Stimulated activated naive CD4-positive, alpha-beta T cell (primary cell): ENCODE results near the gene IDUA.
"Not testable (repeated sequence)": the region's sequence is repeated elsewhere in the genome, so short reads cannot be mapped to it uniquely, and the experiment has no call there.

Experiments used
- DNase-seq, 6 experiments: peaks; one replicate each; lab custom pipeline; 2025; lab: John Stamatoyannopoulos, UW

The IDUA gene

DNA sequence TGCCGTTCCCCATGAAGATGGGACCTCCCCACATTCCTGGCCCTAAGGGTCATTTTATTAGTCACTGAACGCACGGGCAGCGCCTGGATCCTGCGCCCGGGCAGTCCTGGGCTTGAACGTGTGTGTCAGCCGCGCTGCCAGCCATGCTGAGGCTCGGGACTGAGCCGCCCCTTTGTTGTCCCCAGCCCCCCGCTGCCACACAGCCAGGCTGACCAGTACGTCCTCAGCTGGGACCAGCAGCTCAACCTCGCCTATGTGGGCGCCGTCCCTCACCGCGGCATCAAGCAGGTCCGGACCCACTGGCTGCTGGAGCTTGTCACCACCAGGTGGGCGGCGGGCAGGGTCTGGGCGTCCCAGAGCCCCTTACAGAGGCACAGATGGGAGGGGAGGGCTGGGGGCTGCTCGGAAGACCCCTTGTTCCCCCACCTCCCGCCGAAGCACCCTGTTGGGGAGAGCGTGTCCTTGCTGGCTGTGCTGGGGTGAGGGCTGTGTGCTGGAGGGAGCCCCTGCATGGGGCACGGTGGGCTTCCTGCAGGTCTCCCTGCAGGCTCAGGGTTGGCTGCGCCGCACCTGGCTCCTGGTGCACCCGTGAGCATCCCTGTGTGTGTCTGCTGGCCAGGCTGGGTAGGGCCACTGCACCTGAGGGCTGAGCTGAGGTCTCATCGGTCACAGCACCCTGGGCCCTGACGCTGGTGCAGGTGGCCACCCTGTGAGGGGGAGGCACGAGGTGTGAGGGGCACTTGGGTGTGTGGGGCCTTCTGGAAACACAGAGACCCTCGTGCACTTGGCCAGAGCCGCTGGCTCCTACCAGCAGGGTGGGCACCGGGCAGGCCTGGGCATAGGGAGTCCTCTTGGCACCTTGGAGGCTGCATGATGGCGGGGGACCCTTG lies 1.0 kb downstream of the IDUA start:
- DNase-seq: no peak

DNA sequence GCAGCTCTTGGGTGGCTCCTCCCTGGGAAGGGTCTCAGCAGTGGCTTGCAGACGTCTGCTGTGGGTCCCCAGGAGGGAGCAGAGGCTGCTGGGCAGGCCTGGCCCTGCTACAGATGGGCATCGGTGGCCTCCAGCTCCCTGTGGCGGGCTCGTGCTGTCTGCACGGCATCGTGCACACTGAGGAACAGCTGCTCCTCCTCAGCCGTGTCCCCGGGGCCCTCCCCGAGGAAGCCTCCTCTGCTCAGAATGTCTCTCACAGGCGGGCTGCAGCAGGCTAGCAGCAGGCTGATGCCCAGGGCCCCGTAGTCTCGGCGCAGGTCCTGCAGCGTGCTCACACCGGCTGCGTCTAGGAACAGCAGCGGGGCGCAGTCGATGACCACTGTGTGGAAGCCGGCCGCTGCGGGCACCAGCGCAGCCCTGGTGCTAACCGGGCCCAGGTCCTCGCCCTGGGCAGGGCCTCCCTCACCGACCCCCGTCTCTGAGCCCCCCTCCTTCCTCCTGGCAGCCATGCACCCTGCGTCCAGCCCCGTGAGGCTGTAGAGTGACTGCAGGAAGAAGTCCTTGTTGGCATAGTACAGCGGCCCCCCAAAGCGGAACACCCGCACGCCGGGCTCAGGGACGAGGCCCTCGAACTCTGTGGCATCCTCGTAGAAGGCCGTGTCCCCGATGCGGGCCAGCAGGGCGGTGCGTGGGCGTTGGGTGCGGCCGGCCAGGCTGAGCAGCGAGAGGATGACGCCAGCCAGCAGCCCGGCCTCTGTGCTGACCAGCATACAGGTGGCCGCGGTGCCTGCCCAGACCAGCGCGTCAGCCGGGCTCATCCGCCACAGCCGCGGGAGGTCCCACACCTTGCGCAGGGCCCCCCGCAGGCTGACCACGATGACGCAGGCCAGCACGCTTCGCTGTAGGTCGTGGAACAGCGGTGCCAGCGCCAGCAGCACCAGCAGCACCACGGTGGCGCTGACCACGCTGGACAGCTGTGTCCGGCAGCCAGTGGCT lies 2.2 kb downstream of the IDUA start:
- DNase-seq: no peak

DNA sequence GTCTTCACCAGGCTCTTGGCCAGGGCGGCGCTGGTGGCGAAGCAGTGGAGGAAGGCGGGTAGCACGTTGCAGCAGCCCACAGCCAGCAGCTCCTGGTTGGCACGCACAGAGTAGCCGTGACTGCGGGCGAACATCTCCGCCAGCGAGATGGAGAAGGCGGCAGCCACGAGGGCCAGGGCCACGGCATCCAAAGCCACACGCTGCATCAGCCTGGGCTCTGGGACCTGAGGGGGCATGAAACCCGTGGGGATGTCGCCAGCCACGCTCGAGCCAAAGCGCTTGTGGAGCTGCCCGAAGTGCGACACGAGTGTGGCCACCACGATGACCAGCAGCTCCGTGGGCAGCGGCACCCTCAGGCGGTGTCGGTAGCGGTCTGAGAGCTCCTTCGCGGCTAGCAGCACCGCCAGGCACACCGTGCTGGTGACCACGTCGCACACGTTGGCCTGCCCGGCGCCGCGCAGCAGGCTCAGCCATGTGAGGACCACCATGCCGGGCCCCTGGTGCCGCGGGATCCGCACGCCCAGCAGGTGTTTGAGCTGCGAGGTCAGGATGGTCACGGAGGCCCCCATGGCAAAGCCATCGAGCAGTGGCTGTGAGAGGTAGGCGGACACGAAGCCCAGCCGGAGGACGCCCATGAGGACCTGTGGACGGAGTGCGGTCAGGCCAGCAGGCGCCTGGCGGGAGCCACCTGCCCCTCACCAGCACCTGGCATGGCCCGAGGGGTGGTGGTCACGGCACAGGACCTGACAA lies 3.1 kb downstream of the IDUA start:
- no peak for DNase-seq

DNA sequence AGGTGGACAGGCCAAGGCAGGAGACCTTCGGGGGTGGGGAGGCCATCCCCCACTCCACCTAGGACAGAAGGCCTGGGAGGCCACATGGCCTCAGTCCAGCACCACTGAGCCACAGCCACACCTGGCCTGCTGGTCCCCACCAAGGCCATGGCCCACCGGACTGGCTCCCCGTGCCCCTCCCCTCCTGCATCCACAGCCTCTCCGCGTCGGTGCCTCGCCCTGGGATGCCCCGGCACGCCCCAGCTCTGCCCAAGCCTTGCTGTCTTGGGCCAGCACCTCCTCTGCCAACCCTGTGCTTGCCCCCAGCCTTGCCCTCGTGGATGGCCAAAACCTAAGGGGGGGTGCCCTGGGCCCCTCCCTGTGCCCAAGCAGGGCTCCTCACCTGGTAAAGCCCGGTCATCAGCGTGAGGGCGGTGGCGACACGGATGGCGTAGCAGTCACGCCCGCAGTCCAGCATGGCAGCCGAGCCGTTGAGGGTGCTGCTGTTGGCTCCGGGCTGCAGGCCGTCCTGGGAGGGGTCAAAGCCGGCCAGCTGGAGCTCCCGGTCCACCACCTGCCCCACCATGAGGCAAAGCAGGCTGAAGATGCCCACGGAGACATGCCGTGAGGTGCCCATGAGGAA lies 4.0 kb downstream of the IDUA start:
- DNase-seq: no peak

DNA sequence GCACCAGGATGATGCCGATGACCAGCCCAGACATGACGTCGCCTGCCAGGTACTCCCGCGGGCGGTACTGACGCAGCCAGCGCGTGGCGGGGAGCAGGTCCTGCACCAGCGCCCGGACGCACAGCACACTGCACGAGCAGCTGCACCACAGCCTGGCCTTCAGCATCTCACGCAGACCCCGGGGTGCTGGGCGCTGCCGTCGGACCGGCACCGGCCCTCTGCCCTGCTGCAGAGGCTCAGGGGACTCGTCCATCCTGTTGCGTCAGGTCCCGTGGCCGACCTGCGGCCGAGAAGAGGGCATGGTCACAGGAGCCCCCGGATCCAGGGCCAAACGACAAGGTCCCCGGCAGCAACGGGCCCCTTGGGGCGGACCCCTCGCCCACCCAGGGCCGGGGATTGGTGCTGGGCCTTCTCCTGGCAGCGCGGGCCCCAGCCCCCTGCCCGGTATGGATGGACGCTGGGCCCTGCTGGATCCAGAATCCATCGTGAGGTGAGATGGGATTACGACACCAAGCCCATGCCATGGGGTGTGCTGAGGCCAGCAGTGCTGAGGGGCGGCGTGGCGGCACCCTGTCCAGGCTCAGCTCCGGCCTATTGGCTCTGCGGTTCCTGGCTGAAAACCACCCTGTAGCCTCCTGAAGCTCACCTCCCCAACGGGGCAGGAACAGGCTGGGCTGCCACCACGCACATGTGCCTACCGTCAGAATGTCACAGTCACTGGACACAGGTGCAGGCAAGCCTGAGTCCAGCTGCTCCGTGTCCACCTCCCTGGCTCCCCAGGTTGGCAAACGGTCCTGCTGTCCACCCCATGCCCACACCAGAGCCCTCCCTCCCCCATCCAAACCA lies 4.8 kb downstream of the IDUA start:
- DNase-seq: no peak

DNA sequence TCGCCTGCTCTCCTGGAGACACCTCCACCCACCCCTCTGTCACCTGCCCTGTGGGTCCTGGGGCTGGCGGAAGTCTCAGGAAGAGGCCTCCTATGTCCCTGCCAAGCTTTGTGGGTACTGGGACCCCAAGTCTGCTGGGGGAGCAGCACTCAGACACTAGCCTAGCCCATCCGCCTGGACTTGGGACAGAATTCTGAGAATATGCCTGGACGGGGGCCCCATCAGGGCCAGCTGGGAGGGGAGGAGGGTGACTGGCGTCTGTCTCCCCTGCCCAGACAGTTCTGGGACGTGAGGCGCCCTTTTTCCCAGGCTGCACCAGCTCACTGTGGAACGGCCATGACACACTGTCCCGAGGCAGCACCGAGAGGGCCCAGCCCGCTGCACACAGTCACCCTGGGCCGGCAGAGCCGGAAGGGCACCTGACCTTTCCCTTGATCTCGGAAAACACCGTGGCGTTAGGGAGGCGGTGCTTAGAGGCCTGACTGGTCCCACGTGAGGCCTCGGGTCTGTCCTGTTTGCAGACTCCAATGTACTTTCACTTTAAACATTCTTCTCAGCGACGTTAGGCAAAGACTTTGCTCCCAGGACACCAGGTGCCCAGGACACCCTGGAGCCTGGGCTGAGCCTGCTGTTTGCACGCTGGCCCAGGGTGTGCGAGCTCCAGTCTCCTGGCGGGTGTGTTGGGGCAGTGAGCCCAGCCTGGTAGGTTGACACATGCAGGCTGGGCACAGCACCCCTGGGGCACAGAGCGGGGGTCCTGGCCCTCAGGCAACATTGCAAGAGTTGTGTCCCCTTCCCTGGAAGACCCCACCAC lies 5.7 kb downstream of the IDUA start:
- DNase-seq: no peak

DNA sequence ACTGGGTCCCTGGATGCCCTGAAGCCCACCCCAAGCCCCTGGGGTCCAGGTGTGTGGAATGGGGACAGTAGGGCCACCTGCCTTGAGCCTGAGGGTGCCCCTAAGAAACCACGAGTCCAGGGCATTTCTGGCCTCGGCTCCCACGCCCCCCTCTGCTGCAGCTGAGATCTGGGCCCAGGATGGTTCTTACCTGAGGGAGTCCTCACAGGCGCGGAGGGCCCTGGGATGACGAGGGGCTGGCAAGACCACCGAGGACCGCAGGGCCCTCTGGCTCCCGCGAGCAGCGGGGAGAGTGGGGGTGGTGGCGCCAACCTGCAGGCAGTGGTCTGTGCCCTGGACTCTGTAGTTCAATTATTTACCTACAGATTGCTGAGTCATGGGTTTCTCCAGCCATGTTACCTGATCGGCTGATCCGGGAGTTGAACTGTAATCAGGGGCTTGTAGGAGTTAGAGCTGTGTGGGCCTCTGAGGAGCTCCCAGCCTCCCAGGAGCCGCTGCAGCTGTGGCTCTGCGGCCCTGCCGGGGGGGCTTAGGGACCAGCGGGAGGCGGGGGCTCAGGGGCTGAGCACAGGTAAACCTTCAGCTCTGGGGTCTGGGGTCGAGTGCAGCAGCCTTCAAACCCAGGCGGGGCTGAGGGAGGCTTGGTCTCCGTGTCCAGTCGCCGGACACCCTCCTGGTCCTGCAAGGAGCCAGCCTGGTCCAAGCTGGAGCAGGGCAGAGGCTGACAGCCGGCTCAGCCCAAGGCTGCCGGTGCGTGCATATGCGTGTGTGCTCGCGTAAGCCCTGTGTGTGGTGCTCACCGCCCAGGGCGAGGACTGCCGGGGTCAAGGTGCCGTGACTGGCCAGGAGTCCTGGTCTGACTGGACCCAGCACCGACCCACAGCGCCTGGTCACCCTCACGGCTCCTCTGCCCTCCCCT lies 6.5 kb downstream of the IDUA start, which contains the start of gene SLC26A1:
SLC26A1 (minus strand) TSS at position 294 of the 919 bp plus-strand sequence. CDS start 1,701 bp downstream, outside the sequence.
- DNase-seq: no peak

DNA sequence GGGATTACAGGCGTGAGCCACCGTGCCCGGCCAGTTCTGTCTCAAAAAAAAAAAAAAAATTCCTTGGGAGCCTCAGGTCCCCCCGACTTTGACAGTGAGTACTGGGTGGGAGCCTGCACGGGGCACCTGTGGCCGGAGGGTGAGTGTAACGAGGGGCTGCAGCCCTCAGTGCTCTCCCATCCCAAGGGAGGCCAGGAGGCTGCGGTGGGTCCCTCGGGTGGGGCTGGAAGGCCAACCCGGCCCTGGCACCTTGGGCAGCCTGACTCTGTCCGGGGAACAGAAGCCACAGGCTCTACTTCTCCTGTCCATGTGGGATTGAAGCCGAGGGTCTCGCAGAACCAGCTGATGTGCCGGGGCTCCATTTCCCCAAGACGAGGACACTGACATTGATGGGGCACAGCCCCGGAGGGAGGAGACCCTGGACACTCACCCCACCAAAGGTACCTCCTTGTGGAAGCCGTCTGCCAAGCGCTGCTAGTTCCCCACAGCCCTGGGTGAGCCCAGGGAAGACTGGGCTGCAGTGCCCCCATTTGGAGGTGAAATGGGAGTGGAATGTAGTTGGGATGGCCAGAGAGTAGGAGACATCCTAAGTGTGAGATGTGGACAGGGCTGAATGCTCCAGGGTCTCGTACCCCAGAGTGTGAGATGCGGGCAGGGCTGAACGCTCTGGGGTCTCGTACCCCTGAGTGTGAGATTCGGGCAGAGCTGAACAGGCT lies 8.6 kb downstream of the IDUA start:
- no peak for DNase-seq

DNA sequence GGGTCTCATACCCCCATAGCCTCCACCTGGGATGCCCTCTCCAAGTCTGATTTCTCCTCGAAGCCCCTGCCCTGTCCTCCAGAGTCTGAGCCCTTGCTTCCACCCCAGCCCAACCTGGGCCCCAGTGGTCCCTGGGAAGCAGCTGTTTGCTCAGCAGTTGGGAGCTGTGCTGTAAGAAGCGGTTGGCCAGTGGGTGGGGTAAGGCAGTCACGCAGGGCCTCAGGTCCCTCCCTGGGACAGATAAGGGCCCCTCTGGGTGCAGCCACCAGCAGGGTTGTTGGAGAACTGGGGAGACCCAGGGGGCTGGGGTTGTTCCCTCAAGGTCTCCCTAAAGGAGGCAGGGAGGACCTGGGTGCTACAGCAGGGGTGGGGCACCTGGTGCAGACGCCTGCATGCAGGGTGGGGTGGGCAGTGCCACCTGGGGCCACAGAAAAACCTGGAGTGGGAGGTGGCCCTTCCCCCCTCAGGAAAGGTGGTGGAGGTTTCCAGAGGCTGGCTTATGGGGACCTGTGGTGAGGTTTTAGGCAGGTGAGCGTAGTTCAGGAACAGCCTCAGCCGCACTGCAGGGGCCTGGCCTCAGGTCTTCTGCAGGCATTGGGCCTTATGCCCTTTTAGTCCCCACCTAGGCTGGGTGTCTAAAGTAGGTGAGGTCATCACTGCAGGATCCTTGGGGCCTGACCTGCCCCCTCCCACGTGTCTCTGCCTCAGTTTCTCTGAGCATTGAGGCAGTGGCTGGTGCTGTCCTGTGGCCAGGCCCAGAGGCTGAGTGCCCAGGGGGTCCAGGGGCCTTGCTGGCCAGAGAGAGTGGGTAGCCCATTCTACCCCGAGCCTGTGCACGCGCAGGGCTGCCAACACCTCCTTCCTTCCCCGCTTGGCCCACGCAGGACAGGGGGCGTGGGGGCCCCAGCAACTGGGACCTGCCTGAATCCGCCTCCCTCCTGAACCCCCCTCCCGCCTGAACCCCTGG lies 9.5 kb downstream of the IDUA start:
- DNase-seq: no peak

DNA sequence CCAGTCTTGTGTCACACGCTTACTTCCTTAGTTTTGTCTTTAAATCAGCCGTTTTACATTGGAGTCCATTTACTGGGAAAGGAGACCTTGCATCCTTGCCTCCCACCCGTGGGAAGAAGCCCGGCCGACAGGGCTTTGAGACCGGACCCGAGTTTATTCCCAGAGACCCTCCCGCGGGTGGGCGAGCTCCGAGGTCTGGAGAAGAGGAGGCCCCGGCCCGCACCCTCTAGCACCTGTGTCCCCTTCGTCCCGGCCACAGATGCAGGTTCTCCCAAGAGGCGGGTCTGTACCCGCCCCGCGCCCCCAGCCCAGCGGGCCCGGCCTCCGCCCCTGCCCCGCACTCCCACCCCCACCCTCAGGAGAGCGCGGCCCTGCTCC lies 10.1 kb downstream of the IDUA start:
- DNase-seq: no peak

DNA sequence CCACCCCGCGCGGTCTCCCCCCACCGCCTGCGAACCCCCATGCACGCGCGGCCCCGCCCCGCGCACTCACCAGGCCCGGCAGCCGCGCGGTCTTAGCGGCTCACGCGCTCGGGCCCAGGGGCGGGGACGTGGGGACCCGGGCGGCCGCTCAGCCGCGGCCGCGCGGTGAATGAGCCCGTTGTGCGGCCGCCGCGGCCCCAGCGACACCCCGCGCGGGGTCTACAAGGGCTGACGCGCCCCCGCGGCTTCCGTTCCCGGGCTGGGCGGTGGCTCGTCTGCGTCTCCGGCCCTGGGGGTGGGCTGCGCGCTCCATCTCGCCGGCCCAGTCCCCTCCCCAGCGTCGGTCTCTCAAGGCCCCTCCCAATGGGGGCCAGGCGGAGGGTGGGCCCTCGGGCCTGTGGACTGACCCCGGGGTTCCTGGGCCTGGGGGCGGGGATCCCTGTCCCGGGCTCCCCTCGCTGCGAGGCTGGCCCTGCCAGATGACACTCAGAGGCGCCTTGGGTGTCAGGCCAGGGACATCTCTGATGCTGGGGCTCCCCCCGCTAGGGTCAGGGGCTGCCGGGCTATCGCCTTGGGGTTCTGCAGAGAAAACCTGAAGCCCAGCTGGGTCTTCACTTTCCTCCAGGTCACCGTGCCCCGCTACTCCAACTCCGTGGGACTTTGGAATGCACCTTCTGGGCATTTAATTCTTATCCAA lies 10.7 kb downstream of the IDUA start:
- DNase-seq: no peak

DNA sequence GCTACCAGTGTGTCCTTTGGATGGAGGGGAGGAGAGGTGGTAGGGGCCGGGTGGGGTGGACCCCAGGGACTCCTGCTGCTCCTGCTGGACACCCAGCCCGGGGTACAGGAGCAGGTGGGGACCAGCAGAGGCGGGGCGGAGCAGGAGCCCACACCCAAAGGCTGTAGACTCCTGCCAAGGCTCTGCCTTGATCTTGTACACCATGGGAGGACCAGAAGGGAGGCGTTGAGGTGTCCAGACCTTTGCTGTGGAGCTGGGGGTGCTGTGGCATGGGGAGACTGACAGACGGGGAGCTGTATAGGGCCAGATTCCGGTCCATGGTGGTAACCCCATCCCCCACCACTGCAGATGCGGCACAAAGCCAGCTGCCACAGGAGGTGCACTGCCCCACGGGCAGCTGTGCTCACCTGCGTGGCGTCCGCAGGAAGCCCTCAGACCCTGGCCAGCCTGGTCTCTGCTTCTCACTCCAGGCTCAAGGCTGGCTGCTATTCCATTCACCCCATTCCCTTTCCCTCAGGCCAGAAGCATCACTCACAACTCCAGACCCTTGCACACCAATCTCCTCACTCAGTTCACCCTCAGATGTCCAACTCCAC lies 11.3 kb downstream of the IDUA start:
- DNase-seq: no peak

DNA sequence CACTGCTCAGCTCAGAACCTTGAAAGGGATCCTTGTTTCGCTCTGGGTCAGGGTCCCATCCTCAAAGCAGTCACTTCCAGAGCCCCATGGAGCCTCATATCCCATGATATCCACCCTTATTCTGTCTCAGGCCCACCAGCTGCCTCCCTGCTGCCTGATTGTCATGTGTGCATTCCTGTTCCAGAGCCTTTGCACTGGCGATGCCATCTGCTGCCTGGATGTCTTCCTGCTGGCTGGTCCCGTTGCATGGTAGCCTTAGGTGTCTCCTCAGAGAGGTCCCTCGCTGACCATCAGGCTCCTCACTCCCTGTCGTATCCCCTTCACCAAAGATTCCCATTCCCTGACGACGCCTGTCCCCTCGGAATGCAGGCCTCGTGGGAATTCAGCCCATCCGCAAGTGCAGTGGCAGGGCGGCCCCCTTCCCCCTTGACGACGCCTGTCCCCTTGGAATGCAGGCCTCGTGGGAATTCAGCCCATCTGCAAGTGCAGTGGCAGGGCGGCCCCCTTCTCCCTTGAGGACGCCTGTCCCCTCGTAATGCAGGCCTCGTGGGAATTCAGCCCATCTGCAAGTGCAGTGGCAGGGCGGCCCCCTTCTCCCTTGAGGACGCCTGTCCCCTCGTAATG lies 12.5 kb downstream of the IDUA start:
- DNase-seq: not testable (repeated sequence)

DNA sequence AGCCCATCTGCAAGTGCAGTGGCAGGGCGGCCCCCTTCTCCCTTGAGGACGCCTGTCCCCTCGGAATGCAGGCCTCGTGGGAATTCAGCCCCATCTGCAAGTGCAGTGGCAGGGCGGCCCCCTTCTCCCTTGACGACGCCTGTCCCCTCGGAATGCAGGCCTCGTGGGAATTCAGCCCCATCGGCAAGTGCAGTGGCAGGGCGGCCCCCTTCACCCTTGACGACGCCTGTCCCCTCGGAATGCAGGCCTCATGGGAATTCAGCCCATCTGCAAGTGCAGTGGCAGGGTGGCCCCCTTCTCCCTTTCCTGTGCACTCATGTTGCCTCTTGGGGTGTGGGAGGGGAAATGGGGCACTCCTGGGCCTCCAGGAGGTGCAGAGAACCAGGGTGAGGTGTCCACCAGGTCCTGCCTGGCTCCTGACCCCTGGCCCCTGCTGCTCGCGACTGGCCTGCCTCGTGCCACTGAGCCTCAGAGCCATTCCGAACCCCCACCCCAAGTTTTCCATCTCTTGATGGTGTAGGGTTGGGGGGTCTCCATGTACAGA lies 13.1 kb downstream of the IDUA start:
- DNase-seq: no peak

DNA sequence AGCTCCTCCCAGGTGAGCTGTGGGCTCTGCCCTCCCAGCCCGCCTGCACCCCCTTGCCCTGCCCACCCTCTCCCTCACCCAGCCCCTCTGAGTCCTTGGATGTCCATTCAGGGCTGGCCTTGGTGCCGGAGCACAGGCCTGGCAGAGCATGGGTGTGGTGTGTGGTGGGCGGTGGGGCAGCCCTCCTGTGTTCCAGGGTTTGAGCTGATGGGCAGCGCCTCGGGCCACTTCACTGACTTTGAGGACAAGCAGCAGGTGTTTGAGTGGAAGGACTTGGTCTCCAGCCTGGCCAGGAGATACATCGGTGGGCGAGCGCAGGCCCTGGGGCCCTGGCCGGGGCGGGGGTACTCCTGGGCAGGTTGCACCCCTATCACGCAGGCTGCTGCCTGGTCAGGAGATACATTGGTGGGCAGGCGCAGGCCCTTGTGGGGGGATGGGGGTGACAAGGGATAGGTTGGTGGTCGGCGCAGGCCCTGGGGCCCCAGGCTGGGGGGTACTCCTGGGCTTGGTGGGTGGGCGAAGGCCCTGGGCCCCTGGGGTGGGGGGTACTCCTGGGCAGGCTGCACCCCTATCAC lies 13.9 kb downstream of the IDUA start:
- DNase-seq: no peak
